H1 (cell line): ENCODE data around the gene TCEA2. TPM values are rescaled to one million over a fixed set of nuclear protein-coding genes. Genes with fewer than 3 reads are reported as not detected.

ENCODE experiments used
- POU5F1 ChIP-seq: IDR thresholded peaks from 2 replicates; pipeline ENCODE4 v1.6.1; 2011; ENCODE audit warnings: low read depth, mild to moderate bottlenecking, low read length, moderate library complexity
- SIRT6 ChIP-seq: IDR thresholded peaks from one replicate; pipeline ENCODE4 v1.7.1; 2012; ENCODE audit warnings: low read length, inconsistent platforms
- TEAD4 ChIP-seq: IDR thresholded peaks from 2 replicates; pipeline ENCODE4 v1.6.1; 2012; ENCODE audit warnings: low read depth, low read length, inconsistent platforms, mixed read lengths
- polyA plus RNA-seq, 7 experiments: library from polyadenylated mRNA; depleted of rRNA in 3 of 7; stranded (reverse) in 5 of 7; unstranded in 2 of 7; fragments of >200 nt in 5 of 7; fragments of 200-250 nt in 2 of 7; gene quantifications; 1 replicate in 5 of 7; 2 replicates in 1 of 7; 4 replicates in 1 of 7; pipeline versions ENCODE4 v1.2.1 to v1.2.3, GENCODE V29; 2011 to 2013; ENCODE audit warnings: missing spikeins in 2 of 7, mixed read lengths in 2 of 7
- total RNA-seq: library from RNA; stranded (reverse); fragmentation: NEBNext Ultra II Directional; extraction: Animal tissue kit (Norgen Biotek cat#: 25700); gene quantifications from 2 replicates; pipeline ENCODE4 v1.2.1, GENCODE V29; 2021
- TF ChIP-seq, protein P1 (sequence below): fragments of 300-600 bp; sonication (generic); IDR thresholded peaks from 2 replicates; pipeline ENCODE4 v1.7.1; 2012; ENCODE audit warnings: low read length, moderate library complexity, mild to moderate bottlenecking, inconsistent platforms; ENCODE audit not compliant: insufficient replicate concordance

The TCEA2 gene
- total and polyA plus RNA-seq, 2 of the 8 experiments (the other 6 are each of a cell fraction or from before 2014, with no cell fraction given): 41.4 to 42.3 TPM

DNA sequence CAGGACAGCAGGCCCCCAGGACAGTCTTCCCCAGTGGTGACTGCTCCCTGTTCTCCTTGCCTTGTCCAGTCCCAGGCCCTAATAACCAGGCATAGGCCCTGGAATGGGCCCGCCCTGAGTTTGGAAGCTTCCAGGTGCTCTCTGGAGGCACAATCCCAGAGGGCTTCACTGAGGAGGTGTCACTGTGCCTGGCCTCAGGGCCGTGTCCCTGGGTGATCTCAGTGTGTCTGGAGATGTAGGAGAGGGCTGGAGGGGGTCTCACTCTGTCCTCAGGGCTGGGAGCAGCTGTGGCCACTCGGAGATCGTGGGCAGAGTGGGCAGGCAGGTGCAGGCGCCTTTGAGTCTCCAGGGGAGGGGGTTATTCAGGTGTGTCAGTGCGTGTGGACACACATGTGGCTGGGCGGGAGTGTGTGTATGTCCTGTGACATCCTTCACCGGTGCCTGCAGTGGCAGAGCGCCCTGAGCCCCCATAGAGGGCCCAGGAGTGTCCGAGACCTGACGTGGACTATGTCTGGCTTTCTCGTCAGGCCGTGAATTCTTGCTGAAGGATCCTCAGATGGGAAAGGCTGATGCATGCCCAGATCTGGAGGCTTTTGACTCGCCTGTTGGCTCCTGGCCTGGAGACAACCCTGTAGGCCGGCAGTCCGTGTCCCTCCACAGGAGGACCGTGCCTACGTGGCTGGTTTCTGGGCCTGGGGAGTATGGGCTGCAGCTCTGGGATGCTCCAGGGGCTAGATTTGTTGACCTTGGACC lies 49.9 kb downstream of the TCEA2 start (continued):
- TF ChIP-seq, protein P1, sequence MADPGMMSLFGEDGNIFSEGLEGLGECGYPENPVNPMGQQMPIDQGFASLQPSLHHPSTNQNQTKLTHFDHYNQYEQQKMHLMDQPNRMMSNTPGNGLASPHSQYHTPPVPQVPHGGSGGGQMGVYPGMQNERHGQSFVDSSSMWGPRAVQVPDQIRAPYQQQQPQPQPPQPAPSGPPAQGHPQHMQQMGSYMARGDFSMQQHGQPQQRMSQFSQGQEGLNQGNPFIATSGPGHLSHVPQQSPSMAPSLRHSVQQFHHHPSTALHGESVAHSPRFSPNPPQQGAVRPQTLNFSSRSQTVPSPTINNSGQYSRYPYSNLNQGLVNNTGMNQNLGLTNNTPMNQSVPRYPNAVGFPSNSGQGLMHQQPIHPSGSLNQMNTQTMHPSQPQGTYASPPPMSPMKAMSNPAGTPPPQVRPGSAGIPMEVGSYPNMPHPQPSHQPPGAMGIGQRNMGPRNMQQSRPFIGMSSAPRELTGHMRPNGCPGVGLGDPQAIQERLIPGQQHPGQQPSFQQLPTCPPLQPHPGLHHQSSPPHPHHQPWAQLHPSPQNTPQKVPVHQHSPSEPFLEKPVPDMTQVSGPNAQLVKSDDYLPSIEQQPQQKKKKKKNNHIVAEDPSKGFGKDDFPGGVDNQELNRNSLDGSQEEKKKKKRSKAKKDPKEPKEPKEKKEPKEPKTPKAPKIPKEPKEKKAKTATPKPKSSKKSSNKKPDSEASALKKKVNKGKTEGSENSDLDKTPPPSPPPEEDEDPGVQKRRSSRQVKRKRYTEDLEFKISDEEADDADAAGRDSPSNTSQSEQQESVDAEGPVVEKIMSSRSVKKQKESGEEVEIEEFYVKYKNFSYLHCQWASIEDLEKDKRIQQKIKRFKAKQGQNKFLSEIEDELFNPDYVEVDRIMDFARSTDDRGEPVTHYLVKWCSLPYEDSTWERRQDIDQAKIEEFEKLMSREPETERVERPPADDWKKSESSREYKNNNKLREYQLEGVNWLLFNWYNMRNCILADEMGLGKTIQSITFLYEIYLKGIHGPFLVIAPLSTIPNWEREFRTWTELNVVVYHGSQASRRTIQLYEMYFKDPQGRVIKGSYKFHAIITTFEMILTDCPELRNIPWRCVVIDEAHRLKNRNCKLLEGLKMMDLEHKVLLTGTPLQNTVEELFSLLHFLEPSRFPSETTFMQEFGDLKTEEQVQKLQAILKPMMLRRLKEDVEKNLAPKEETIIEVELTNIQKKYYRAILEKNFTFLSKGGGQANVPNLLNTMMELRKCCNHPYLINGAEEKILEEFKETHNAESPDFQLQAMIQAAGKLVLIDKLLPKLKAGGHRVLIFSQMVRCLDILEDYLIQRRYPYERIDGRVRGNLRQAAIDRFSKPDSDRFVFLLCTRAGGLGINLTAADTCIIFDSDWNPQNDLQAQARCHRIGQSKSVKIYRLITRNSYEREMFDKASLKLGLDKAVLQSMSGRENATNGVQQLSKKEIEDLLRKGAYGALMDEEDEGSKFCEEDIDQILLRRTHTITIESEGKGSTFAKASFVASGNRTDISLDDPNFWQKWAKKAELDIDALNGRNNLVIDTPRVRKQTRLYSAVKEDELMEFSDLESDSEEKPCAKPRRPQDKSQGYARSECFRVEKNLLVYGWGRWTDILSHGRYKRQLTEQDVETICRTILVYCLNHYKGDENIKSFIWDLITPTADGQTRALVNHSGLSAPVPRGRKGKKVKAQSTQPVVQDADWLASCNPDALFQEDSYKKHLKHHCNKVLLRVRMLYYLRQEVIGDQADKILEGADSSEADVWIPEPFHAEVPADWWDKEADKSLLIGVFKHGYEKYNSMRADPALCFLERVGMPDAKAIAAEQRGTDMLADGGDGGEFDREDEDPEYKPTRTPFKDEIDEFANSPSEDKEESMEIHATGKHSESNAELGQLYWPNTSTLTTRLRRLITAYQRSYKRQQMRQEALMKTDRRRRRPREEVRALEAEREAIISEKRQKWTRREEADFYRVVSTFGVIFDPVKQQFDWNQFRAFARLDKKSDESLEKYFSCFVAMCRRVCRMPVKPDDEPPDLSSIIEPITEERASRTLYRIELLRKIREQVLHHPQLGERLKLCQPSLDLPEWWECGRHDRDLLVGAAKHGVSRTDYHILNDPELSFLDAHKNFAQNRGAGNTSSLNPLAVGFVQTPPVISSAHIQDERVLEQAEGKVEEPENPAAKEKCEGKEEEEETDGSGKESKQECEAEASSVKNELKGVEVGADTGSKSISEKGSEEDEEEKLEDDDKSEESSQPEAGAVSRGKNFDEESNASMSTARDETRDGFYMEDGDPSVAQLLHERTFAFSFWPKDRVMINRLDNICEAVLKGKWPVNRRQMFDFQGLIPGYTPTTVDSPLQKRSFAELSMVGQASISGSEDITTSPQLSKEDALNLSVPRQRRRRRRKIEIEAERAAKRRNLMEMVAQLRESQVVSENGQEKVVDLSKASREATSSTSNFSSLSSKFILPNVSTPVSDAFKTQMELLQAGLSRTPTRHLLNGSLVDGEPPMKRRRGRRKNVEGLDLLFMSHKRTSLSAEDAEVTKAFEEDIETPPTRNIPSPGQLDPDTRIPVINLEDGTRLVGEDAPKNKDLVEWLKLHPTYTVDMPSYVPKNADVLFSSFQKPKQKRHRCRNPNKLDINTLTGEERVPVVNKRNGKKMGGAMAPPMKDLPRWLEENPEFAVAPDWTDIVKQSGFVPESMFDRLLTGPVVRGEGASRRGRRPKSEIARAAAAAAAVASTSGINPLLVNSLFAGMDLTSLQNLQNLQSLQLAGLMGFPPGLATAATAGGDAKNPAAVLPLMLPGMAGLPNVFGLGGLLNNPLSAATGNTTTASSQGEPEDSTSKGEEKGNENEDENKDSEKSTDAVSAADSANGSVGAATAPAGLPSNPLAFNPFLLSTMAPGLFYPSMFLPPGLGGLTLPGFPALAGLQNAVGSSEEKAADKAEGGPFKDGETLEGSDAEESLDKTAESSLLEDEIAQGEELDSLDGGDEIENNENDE: no peak
- no peak for TF ChIP-seq TEAD4
- no peak for TF ChIP-seq POU5F1
- TF ChIP-seq SIRT6: no peak
